Keratinocyte (primary cell): ENCODE data around the gene TOM1L1.

Experiments
- CTCF ChIP-seq, 3 experiments: IDR thresholded peaks in 1 of 3; conservative IDR thresholded peaks in 1 of 3; optimal IDR thresholded peaks in 1 of 3; 2 replicates in 2 of 3; 3 replicates in 1 of 3; pipeline versions ENCODE3 to v1.5.1; 2011; ENCODE audit warnings: low read length in 3 of 3, mild to moderate bottlenecking in 3 of 3, moderate library complexity in 2 of 3, control low read depth in 1 of 3, inconsistent platforms in 1 of 3; ENCODE audit not compliant: insufficient read depth in 2 of 3; ENCODE audit errors: extremely low read depth in 1 of 3
- EZH2 ChIP-seq: IDR thresholded peaks from one replicate; pipeline ENCODE4 v1.6.1; 2012; ENCODE audit warnings: inconsistent platforms, mild to moderate bottlenecking, low read length, moderate library complexity

GRCh38 chr17:54991567-54991966, 90.9 kb downstream of the TOM1L1 start:
- no peak for TF ChIP-seq CTCF (optimal IDR thresholded peaks at IDR 0.05 in 1 of 3, IDR thresholded peaks at IDR 0.05 in 1 of 3, conservative IDR thresholded peaks at IDR 0.05 in 1 of 3; ENCODE audit: extremely low read depth in 1 of 3, insufficient read depth in 2 of 3, low read length in 3 of 3)
- TF ChIP-seq EZH2: no peak
